GM18909 (cell line): ENCODE results near the gene SLC8A2.

Source experiments
- ATAC-seq: cut with Tn5 transposase; IDR thresholded peaks from one replicate; pipeline ENCODE4 v1.9.1; 2021; ENCODE audit warnings: mild to moderate bottlenecking; ENCODE audit not compliant: unreplicated experiment, poor library complexity

The SLC8A2 gene

GRCh38 chr19:47506459-47506858, 34.8 kb upstream of the SLC8A2 start:
- no peak for ATAC-seq

GRCh38 chr19:47505506-47505905, 33.8 kb upstream of the SLC8A2 start:
- no peak for ATAC-seq

GRCh38 chr19:47503826-47504150, 32.1 kb upstream of the SLC8A2 start:
- ATAC-seq: no peak

- no peak for ATAC-seq
These were observed 31.6 kb upstream of the SLC8A2 start for GRCh38 chr19:47503130-47503825.

- ATAC-seq: no peak
These were observed 28.5 kb upstream of the SLC8A2 start for GRCh38 chr19:47499863-47500830.

GRCh38 chr19:47499371-47499770, 27.7 kb upstream of the SLC8A2 start:
- ATAC-seq: no peak

- no peak for ATAC-seq
These were observed 26.9 kb upstream of the SLC8A2 start for GRCh38 chr19:47498561-47498960.

GRCh38 chr19:47497821-47498520, 26.3 kb upstream of the SLC8A2 start:
- ATAC-seq: no peak

GRCh38 chr19:47497050-47497766, 25.5 kb upstream of the SLC8A2 start:
- no peak for ATAC-seq

- ATAC-seq: no peak
These were observed 24.0 kb upstream of the SLC8A2 start for GRCh38 chr19:47495478-47496372.

- no peak for ATAC-seq
These were observed 23.0 kb upstream of the SLC8A2 start for GRCh38 chr19:47494729-47495128.

- no peak for ATAC-seq
These were observed 22.5 kb upstream of the SLC8A2 start for GRCh38 chr19:47494211-47494547.

GRCh38 chr19:47493378-47494210, 21.9 kb upstream of the SLC8A2 start:
- ATAC-seq: no peak

GRCh38 chr19:47492571-47493377, 21.1 kb upstream of the SLC8A2 start:
- no peak for ATAC-seq

- no peak for ATAC-seq
These were observed 20.4 kb upstream of the SLC8A2 start for GRCh38 chr19:47492137-47492533.

- ATAC-seq: no peak
These were observed 19.9 kb upstream of the SLC8A2 start for GRCh38 chr19:47491358-47492136.

- ATAC-seq: no peak
These were observed 19.2 kb upstream of the SLC8A2 start for GRCh38 chr19:47490847-47491246.
